B cell (primary cell): Measurements from ENCODE around the gene JUP.

ENCODE experiments used
- CTCF ChIP-seq: fragments of 200-600 bp; IDR thresholded peaks from one replicate; pipeline ENCODE4 v1.8.0; 2022; ENCODE audit warnings: antibody characterized with exemption, mild to moderate bottlenecking
- EZH2 ChIP-seq: IDR thresholded peaks from 2 replicates; pipeline ENCODE4 v1.6.1; 2012; ENCODE audit warnings: borderline replicate concordance, low read depth, mild to moderate bottlenecking, moderate library complexity, low read length; ENCODE audit not compliant: insufficient read depth, poor library complexity, severe bottlenecking

- TF ChIP-seq CTCF: no peak
- no peak for TF ChIP-seq EZH2
These were observed 8.8 kb downstream of the JUP start for GRCh38 chr17:41777574-41778188.
